Activated T-cell treated with anti-CD3 and anti-CD28 coated beads for 24 hours (primary cell): ENCODE data around the gene SPRR5.

Experiments
- DNase-seq: peaks from one replicate; pipeline ENCODE4 v3.0.0-alpha.2; 2020; ENCODE audit warnings: low read depth

SPRR5 gene

DNA sequence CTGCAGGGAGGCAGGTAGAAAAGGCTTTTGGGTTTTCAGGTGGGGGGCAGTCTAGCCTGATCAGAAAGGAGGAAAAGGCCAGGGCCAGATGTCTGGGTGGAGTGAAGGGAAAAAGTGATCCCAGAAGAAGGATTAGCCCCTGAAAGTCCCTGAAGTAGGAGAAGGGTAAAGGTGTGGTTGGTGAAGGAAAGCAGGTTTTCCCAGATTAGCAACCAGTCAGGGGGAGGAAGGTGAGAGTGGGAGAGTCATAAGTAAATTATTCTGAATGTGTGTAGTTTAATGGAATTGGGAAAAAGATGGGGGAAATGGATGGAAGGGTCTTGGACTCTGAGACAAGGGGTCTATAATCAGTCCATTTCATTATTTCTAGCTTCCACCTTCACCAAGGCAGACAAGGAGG lies 36.2 kb downstream of the SPRR5 start:
- no peak for DNase-seq

GRCh38 chr1:152983743-152984142 lies 36.7 kb downstream of the SPRR5 start, which contains the start of gene SPRR1A:
Gene SPRR1A, plus strand, starts transcription at chr1:152984081. Its CDS starts 1,150 bp downstream, at chr1:152985231.
- DNase-seq = no peak

GRCh38 chr1:152986578-152986977 lies 39.6 kb downstream of the SPRR5 start:
- no peak for DNase-seq

DNA sequence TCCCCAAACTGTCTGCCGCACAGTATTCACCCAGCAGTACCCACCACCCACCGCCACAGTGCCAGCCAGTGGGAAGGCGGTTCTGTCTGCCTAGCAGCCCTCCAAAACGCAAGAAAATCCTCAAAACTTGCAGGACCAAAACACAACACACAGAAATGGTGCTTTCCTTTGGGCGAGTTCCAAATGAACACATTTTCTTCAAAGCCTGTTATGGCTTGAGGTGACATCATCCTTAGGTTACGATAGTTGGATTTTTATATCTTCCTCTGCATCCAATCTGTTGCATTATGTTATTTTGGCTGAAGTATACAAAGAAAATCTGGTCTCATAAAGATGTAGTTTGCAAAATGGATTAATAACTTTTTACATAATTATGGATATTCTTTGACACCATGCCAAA lies 46.2 kb downstream of the SPRR5 start:
- no peak for DNase-seq

- no peak for DNase-seq
Observed at GRCh38 chr1:152995842-152996241, 48.8 kb downstream of the SPRR5 start.

GRCh38 chr1:152996633-152997400 lies 49.8 kb downstream of the SPRR5 start:
- DNase-seq = no peak

DNA sequence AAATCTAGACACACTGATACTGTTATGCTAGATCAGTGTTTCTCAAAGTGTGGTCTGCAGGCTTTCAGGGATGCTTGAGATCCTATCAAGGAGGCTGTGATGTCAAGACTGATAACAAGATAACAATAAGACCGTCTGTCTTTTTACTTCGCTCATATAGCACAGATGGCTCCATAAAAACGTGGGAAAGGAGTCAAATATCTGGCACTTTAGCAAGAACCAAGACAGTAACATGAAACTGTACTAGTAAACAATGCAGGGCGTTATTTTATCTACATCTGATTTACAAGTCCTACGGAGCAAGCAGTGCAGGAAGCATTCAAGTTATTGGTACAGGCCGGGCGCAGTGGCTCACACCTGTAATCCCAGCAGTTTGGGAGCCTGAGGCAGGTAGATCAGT lies 50.9 kb downstream of the SPRR5 start:
- DNase-seq = no peak

DNA sequence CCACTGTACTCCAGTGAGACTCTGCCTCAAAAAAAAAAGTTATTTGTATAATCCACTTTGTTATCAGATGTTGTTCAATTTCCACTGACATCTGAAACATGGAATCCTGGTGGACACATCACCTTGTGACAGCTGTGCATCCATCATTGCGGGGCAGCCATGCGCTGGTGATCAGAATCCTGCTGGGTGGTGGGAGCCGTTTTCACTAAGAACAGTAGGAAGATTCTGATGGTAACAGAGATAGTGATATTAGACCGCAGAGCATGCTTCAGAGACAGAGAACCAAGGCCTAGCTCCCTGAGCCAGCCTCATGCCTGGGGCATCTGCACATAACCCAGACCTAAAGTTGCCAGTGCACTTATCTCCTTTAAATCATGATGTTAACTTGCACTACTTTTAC lies 51.5 kb downstream of the SPRR5 start:
- DNase-seq = no peak
